Measurements from ENCODE around the gene HHATL.

HHATL gene

GRCh38 chr3:42684632-42685362 is 17.8 kb downstream of the HHATL start:
- no peak for DNase-seq (ENCODE audit: low read depth in 2 of 2)

- DNase-seq (ENCODE audit: low read depth in 2 of 2): peak; percentile 53 to 71
Measured at GRCh38 chr3:42683875-42684598, 18.6 kb downstream of the HHATL start.

GRCh38 chr3:42682301-42683070 is 20.1 kb downstream of the HHATL start:
- no peak for DNase-seq (ENCODE audit: low read depth in 2 of 2)

- DNase-seq (ENCODE audit: low read depth in 2 of 2): no peak
Measured at GRCh38 chr3:42681361-42682038, 21.1 kb downstream of the HHATL start.

GRCh38 chr3:42680806-42681205 is 21.8 kb downstream of the HHATL start:
- no peak for DNase-seq (ENCODE audit: low read depth in 2 of 2)

- no peak for DNase-seq (ENCODE audit: low read depth in 2 of 2)
Measured at GRCh38 chr3:42680271-42680670, 22.3 kb downstream of the HHATL start.

GRCh38 chr3:42678447-42678846 is 24.2 kb downstream of the HHATL start:
- no peak for DNase-seq (ENCODE audit: low read depth in 2 of 2)

GRCh38 chr3:42675909-42676308 is 26.7 kb downstream of the HHATL start:
- DNase-seq (ENCODE audit: low read depth in 2 of 2): no peak

- DNase-seq (ENCODE audit: low read depth in 2 of 2): no peak
Measured at GRCh38 chr3:42674146-42674545, 28.5 kb downstream of the HHATL start.

- no peak for DNase-seq (ENCODE audit: low read depth in 2 of 2)
Measured at GRCh38 chr3:42673082-42673481, 29.5 kb downstream of the HHATL start.

GRCh38 chr3:42672515-42672914 is 30.1 kb downstream of the HHATL start:
- DNase-seq (ENCODE audit: low read depth in 2 of 2): no peak

GRCh38 chr3:42670670-42671069 is 31.9 kb downstream of the HHATL start:
- no peak for DNase-seq (ENCODE audit: low read depth in 2 of 2)

- DNase-seq (ENCODE audit: low read depth in 2 of 2): no peak
Measured at GRCh38 chr3:42670051-42670576, 32.5 kb downstream of the HHATL start.

- no peak for DNase-seq (ENCODE audit: low read depth in 2 of 2)
Measured at GRCh38 chr3:42668793-42669217, 33.8 kb downstream of the HHATL start.

GRCh38 chr3:42668413-42668760 is 34.2 kb downstream of the HHATL start:
- no peak for DNase-seq (ENCODE audit: low read depth in 2 of 2)

GRCh38 chr3:42667523-42668412 is 34.8 kb downstream of the HHATL start:
- no peak for DNase-seq (ENCODE audit: low read depth in 2 of 2)

- DNase-seq (ENCODE audit: low read depth in 2 of 2): no peak
Measured at GRCh38 chr3:42667096-42667522, 35.5 kb downstream of the HHATL start.

GRCh38 chr3:42666577-42666998 is 36.0 kb downstream of the HHATL start:
- no peak for DNase-seq (ENCODE audit: low read depth in 2 of 2)

- DNase-seq (ENCODE audit: low read depth in 2 of 2): no peak
Measured at GRCh38 chr3:42666022-42666421, 36.6 kb downstream of the HHATL start.

GRCh38 chr3:42665050-42665878 is 37.3 kb downstream of the HHATL start:
- no peak for DNase-seq (ENCODE audit: low read depth in 2 of 2)

Data from stimulated activated CD4-positive, alpha-beta T cell treated with anti-CD3 and anti-CD28 coated beads, Interleukin-4, amount 100 ng/mL, for 48 hours (primary cell).